A673 (cell line): Measurements from ENCODE around the gene IL12A. TPM values are rescaled to one million over a fixed set of nuclear protein-coding genes. Genes with fewer than 3 reads are reported as not detected.

Experiments
- BruUV-seq: library from RNA; stranded (reverse); fragments of 400-500 nt; replicated peaks from 2 replicates; lab custom pipeline; 2021; lab: Mats Ljungman, UMichigan
- CTCF ChIA-PET: fragments of 300-600 bp; sonication (Branson Sonifier 250); formaldehyde crosslinking; loops from one replicate; lab custom pipeline; 2022; ENCODE audit warnings: antibody characterized with exemption; lab: Charles Lee
- POLR2A ChIA-PET: fragments of 300-600 bp; sonication (Branson Sonifier 250); formaldehyde crosslinking; loops from one replicate; lab custom pipeline; 2022; ENCODE audit warnings: antibody characterized with exemption; ENCODE audit not compliant: low non-redundant PET; lab: Charles Lee
- DNase-seq: peaks from one replicate; pipeline ENCODE4 v3.0.0-alpha.2; 2015; ENCODE audit warnings: low spot score
- H3K27ac ChIP-seq: fragments of 200-600 bp; sonication (generic); 2 replicates; pipeline ENCODE4 v1.5.1; 2016; ENCODE audit warnings: mixed run types, low read depth, mild to moderate bottlenecking, mixed read lengths, antibody characterized with exemption, low read length; ENCODE audit not compliant: poor library complexity, severe bottlenecking
- H3K27me3 ChIP-seq: fragments of 200-600 bp; sonication (generic); replicated peaks from 2 replicates; pipeline ENCODE4 v1.6.1; 2017; ENCODE audit warnings: mixed run types, low read depth, mild to moderate bottlenecking, mixed read lengths, antibody characterized with exemption, low read length; ENCODE audit not compliant: insufficient read depth, poor library complexity
- H3K36me3 ChIP-seq: fragments of 200-600 bp; sonication (generic); 2 replicates; pipeline ENCODE4 v1.6.1; 2016; ENCODE audit warnings: mixed run types, mild to moderate bottlenecking, mixed read lengths, antibody characterized with exemption, low read length; ENCODE audit not compliant: insufficient read depth, poor library complexity, severe bottlenecking
- H3K4me1 ChIP-seq: fragments of 200-600 bp; sonication (generic); 2 replicates; pipeline ENCODE4 v1.6.1; 2017; ENCODE audit warnings: mixed run types, mild to moderate bottlenecking, mixed read lengths, antibody characterized with exemption, low read length; ENCODE audit not compliant: insufficient read depth, poor library complexity, severe bottlenecking
- H3K4me3 ChIP-seq: fragments of 200-600 bp; sonication (generic); 2 replicates; pipeline ENCODE4 v1.5.1; 2016; ENCODE audit warnings: low read depth, mixed run types, mild to moderate bottlenecking, mixed read lengths, low read length; ENCODE audit not compliant: poor library complexity, severe bottlenecking
- H3K9me3 ChIP-seq: fragments of 200-600 bp; sonication (generic); 2 replicates; pipeline ENCODE4 v1.6.1; 2016; ENCODE audit warnings: mixed run types, low read depth, mild to moderate bottlenecking, mixed read lengths, antibody characterized with exemption, low read length; ENCODE audit not compliant: poor library complexity, severe bottlenecking
- CTCF ChIP-seq: fragments of 300-800, 200-600 bp; sonication (generic); conservative IDR thresholded peaks from 2 replicates; pipeline ENCODE4 v1.5.1; 2017; ENCODE audit warnings: low read depth, mild to moderate bottlenecking, antibody characterized with exemption, low read length, moderate library complexity, mixed read lengths
- EZH2 ChIP-seq: fragments of 200-600 bp; sonication (generic); IDR thresholded peaks from 2 replicates; pipeline ENCODE4 v1.6.1; 2017; ENCODE audit warnings: borderline replicate concordance, low read depth, mild to moderate bottlenecking, mixed read lengths, antibody characterized with exemption, low read length; ENCODE audit not compliant: poor library complexity, severe bottlenecking
- intact Hi-C: fragments of 100-400 bp; cut with micrococcal nuclease; formaldehyde crosslinking; loops from one replicate; pipeline ENCODE4 v1.10.0; 2022; ENCODE audit not compliant: unreplicated experiment
- total RNA-seq: library from RNA; stranded (reverse); gene quantifications from 2 replicates; pipeline ENCODE4 v1.2.3, GENCODE V29; 2021

IL12A gene
- total RNA-seq, 1 experiment from 2014 or later, result not detected

GRCh38 chr3:159950156-159950898 lies 38.3 kb upstream of the IL12A start:
- H3K9me3 ChIP-seq, result no peaks in the 10 kb centered on the region
- CTCF ChIA-PET, result no interaction called here
- no peaks in the 10 kb centered on the region for H3K4me1 ChIP-seq
- POLR2A ChIA-PET, result no interaction called here
- intact Hi-C loops, result no loop called here
- no TSS peak for BruUV-seq
- H3K36me3 ChIP-seq, result no peaks in the 10 kb centered on the region
- H3K4me3 ChIP-seq, result no peak overlapping the region
- peaks cover 5% of the 10 kb centered on the region for H3K27me3 ChIP-seq
- no peak overlapping the region for H3K27ac ChIP-seq
- TF ChIP-seq EZH2 (no peak), CTCF (no peak)
- DNase-seq, result no peak

GRCh38 chr3:159951540-159951939 lies 37.1 kb upstream of the IL12A start:
- H3K4me1 ChIP-seq, result no peaks in the 10 kb centered on the region
- no peak overlapping the region for H3K4me3 ChIP-seq
- no peak for DNase-seq
- BruUV-seq, result no TSS peak
- no peaks in the 10 kb centered on the region for H3K36me3 ChIP-seq
- H3K27me3 ChIP-seq, result peaks cover 5% of the 10 kb centered on the region
- TF ChIP-seq CTCF (no peak), EZH2 (no peak)
- intact Hi-C loops, result no loop called here
- H3K27ac ChIP-seq, result no peak overlapping the region
- CTCF ChIA-PET, result no interaction called here
- no peaks in the 10 kb centered on the region for H3K9me3 ChIP-seq
- POLR2A ChIA-PET, result no interaction called here

- intact Hi-C loops, result no loop called here
- BruUV-seq, result no TSS peak
- no peaks in the 10 kb centered on the region for H3K9me3 ChIP-seq
- no peak for TF ChIP-seq CTCF
- no peaks in the 10 kb centered on the region for H3K36me3 ChIP-seq
- ChIA-PET CTCF (no interaction called here), POLR2A (no interaction called here)
- H3K27ac ChIP-seq, result no peak overlapping the region
- H3K4me1 ChIP-seq, result no peaks in the 10 kb centered on the region
- peak; percentile 13 for DNase-seq
- peaks cover 8% of the 10 kb centered on the region for H3K27me3 ChIP-seq
- H3K4me3 ChIP-seq, result no peak overlapping the region
Measured at GRCh38 chr3:159953325-159954085, 35.1 kb upstream of the IL12A start.
